Panc1 (cell line): Measurements from ENCODE around the gene OLAH. TPM values are rescaled to one million over a fixed set of nuclear protein-coding genes. Genes with fewer than 3 reads are reported as not detected.

Experiments used
- ATAC-seq: fragments of 200-7000 bp; cut with Tn5 transposase; 2 replicates; pipeline ENCODE4 v1.9.1; 2020; ENCODE audit warnings: mild to moderate bottlenecking, moderate library complexity
- BruUV-seq: library from RNA; stranded (reverse); fragments of 400-500 nt; replicated peaks from 2 replicates; lab custom pipeline; 2021; lab: Mats Ljungman, UMichigan
- CTCF ChIA-PET: fragments of 300-600 bp; sonication (Branson Sonifier 250); formaldehyde crosslinking; loops from one replicate; lab custom pipeline; 2022; ENCODE audit warnings: antibody characterized with exemption; lab: Charles Lee
- POLR2A ChIA-PET: fragments of 300-600 bp; sonication (Branson Sonifier 250); formaldehyde crosslinking; loops from one replicate; lab custom pipeline; 2022; ENCODE audit warnings: antibody characterized with exemption; lab: Charles Lee
- DNase-seq: peaks from one replicate; pipeline ENCODE4 v3.0.0-alpha.2; 2010; ENCODE audit warnings: low read depth, low spot score
- H3K27ac ChIP-seq: 2 replicates; pipeline ENCODE4 v1.5.1; 2011; ENCODE audit warnings: mild to moderate bottlenecking, low read length, inconsistent platforms
- H3K27me3 ChIP-seq: fragments of 200-500 bp; sonication (Bioruptor generic); 2 replicates; pipeline ENCODE4 v1.6.0; 2014; ENCODE audit warnings: low read length, inconsistent platforms; ENCODE audit not compliant: control insufficient read depth, insufficient read depth
- H3K36me3 ChIP-seq: fragments of 200-500 bp; sonication (Bioruptor generic); 2 replicates; pipeline ENCODE4 v1.5.1; 2014; ENCODE audit warnings: inconsistent platforms, mild to moderate bottlenecking, low read length, moderate library complexity; ENCODE audit not compliant: control insufficient read depth, insufficient read depth
- H3K4me1 ChIP-seq: 2 replicates; pipeline ENCODE4 v1.5.1; 2011; ENCODE audit warnings: inconsistent platforms, mild to moderate bottlenecking, low read length, moderate library complexity; ENCODE audit not compliant: control insufficient read depth, insufficient read depth
- H3K4me3 ChIP-seq, 2 experiments: 2 replicates each; pipeline ENCODE4 v1.5.1; 2011 to 2012; ENCODE audit warnings: low read depth in 2 of 2, low read length in 2 of 2, mild to moderate bottlenecking in 2 of 2, inconsistent platforms in 1 of 2, moderate library complexity in 1 of 2
- H3K9me3 ChIP-seq: fragments of 200-500 bp; sonication (Bioruptor generic); 2 replicates; pipeline ENCODE4 v1.5.1; 2014; ENCODE audit warnings: low read depth, mild to moderate bottlenecking, inconsistent platforms, low read length, moderate library complexity; ENCODE audit not compliant: control insufficient read depth, insufficient read depth
- CTCF ChIP-seq: fragments of 450-650 bp; IDR thresholded peaks from 2 replicates; pipeline ENCODE4 v1.5.1; 2017; ENCODE audit warnings: mild to moderate bottlenecking
- POLR2AphosphoS5 ChIP-seq: IDR thresholded peaks from 2 replicates; pipeline ENCODE4 v1.6.1; 2012; ENCODE audit warnings: mild to moderate bottlenecking, low read depth, low read length, moderate library complexity
- REST ChIP-seq, 2 experiments: IDR thresholded peaks; 2 replicates each; pipeline ENCODE4 v1.6.1; 2011 to 2012; ENCODE audit warnings: low read depth in 2 of 2, control low read depth in 1 of 2, low read length in 1 of 2, mild to moderate bottlenecking in 1 of 2, moderate library complexity in 1 of 2; ENCODE audit not compliant: insufficient read depth in 1 of 2
- SIN3A ChIP-seq: IDR thresholded peaks from 2 replicates; pipeline ENCODE4 v1.6.1; 2012; ENCODE audit warnings: low read depth, mild to moderate bottlenecking, low read length, moderate library complexity, borderline replicate concordance; ENCODE audit not compliant: insufficient read depth
- TCF7L2 ChIP-seq: IDR thresholded peaks from 2 replicates; pipeline ENCODE4 v1.6.1; 2011; ENCODE audit warnings: mild to moderate bottlenecking, low read depth, low read length, inconsistent platforms
- in situ Hi-C: cut with HindIII; loops from 2 replicates; pipeline ENCODE4 v1.10.0; 2016; ENCODE audit warnings: low sequenced_read_pairs, low pct_unique_long_range_greater_than_20kb
- intact Hi-C: fragments of 100-400 bp; cut with micrococcal nuclease; formaldehyde crosslinking; loops from one replicate; pipeline ENCODE4 v1.10.0; 2022; ENCODE audit not compliant: unreplicated experiment
- total RNA-seq: library from RNA; stranded (reverse); gene quantifications from one replicate; pipeline ENCODE4 v1.2.1, GENCODE V29; 2021; ENCODE audit not compliant: unreplicated experiment

Gene OLAH
- total RNA-seq, 1 experiment from 2014 or later: not detected

- ATAC-seq (no peak), DNase-seq (no peak)
- in situ Hi-C loops (no loop called here), intact Hi-C loops (no loop called here)
- H3K27me3 ChIP-seq: no peaks in the 10 kb centered on the region
- no peaks in the 10 kb centered on the region for H3K4me1 ChIP-seq
- H3K27ac ChIP-seq: no peak overlapping the region
- no peak for TF ChIP-seq TCF7L2
- TF ChIP-seq POLR2AphosphoS5: no peak
- no peak for TF ChIP-seq SIN3A
- TF ChIP-seq CTCF: no peak
- no peak for TF ChIP-seq REST (IDR thresholded peaks at IDR 0.05; ENCODE audit: insufficient read depth in 1 of 2, low read depth in 2 of 2, low read length in 1 of 2)
- H3K36me3 ChIP-seq: no peaks in the 10 kb centered on the region
- H3K4me3 ChIP-seq: no peak overlapping the region
- ChIA-PET POLR2A (no interaction called here), CTCF (no interaction called here)
- no peaks in the 10 kb centered on the region for H3K9me3 ChIP-seq
- no TSS peak for BruUV-seq
Observed at GRCh38 chr10:15045380-15045779, 1.6 kb downstream of the OLAH start.

- ChIA-PET CTCF (no interaction called here), POLR2A (no interaction called here)
- DNase-seq (no peak), ATAC-seq (no peak)
- Histone ChIP-seq H3K9me3 (no peaks in the 10 kb centered on the region), H3K27ac (no peak overlapping the region), H3K27me3 (no peaks in the 10 kb centered on the region), H3K36me3 (no peaks in the 10 kb centered on the region), H3K4me1 (no peaks in the 10 kb centered on the region), H3K4me3 (no peak overlapping the region)
- BruUV-seq: no TSS peak
- no peak for TF ChIP-seq CTCF
- TF ChIP-seq REST (IDR thresholded peaks at IDR 0.05; ENCODE audit: insufficient read depth in 1 of 2, low read depth in 2 of 2, low read length in 1 of 2): no peak
- TF ChIP-seq SIN3A: no peak
- no peak for TF ChIP-seq POLR2AphosphoS5
- no peak for TF ChIP-seq TCF7L2
- intact Hi-C loops (no loop called here), in situ Hi-C loops (no loop called here)
Observed at GRCh38 chr10:15046626-15047025, 2.9 kb downstream of the OLAH start.
